Limb (tissue), 2 donors: ENCODE measurements around the gene FFAR2.
A peak's percentile ranks its signal among the peaks of the same experiment; 100 is the strongest.

Experiments used
- DNase-seq, 2 donors: peaks; one replicate each; pipeline ENCODE4 v3.0.0-alpha.2; 2016; ENCODE audit errors: extremely low spot score in 2 of 2

Gene FFAR2

GRCh38 chr19:35425682-35426081, 22.4 kb upstream of the FFAR2 start:
- DNase-seq = no peak

GRCh38 chr19:35427187-35427586, 20.9 kb upstream of the FFAR2 start:
- DNase-seq = no peak

GRCh38 chr19:35429698-35430408, 18.2 kb upstream of the FFAR2 start:
- DNase-seq = no peak

- DNase-seq = no peak
Measured at GRCh38 chr19:35430409-35431144, 17.5 kb upstream of the FFAR2 start.

- no peak for DNase-seq
Measured at GRCh38 chr19:35431145-35431807, 16.8 kb upstream of the FFAR2 start.

GRCh38 chr19:35432911-35433310, 15.1 kb upstream of the FFAR2 start:
- no peak for DNase-seq

GRCh38 chr19:35433448-35433847, 14.6 kb upstream of the FFAR2 start:
- DNase-seq = no peak

GRCh38 chr19:35435896-35436295, 12.2 kb upstream of the FFAR2 start:
- no peak for DNase-seq

GRCh38 chr19:35436477-35437405, 11.3 kb upstream of the FFAR2 start:
- DNase-seq = peak in 1 of 2 donors; percentile 66

- no peak for DNase-seq
Measured at GRCh38 chr19:35437406-35437951, 10.6 kb upstream of the FFAR2 start.

- DNase-seq = no peak
Measured at GRCh38 chr19:35438096-35438495, 10.0 kb upstream of the FFAR2 start.

GRCh38 chr19:35438527-35438926, 9.5 kb upstream of the FFAR2 start:
- DNase-seq = no peak

GRCh38 chr19:35439921-35440320, 8.1 kb upstream of the FFAR2 start:
- DNase-seq = no peak

- no peak for DNase-seq
Measured at GRCh38 chr19:35442091-35442490, 6.0 kb upstream of the FFAR2 start.

- DNase-seq = no peak
Measured at GRCh38 chr19:35444735-35445134, 3.3 kb upstream of the FFAR2 start.

GRCh38 chr19:35445826-35446593, 2.0 kb upstream of the FFAR2 start:
- DNase-seq = no peak

- DNase-seq = no peak
Measured at GRCh38 chr19:35449359-35450043, 1.4 kb downstream of the FFAR2 start.

GRCh38 chr19:35451338-35452096, 3.5 kb downstream of the FFAR2 start:
- DNase-seq = no peak

GRCh38 chr19:35454663-35455062, 6.6 kb downstream of the FFAR2 start:
- DNase-seq = no peak
